ENCODE results near the gene NKAIN4.
A peak's percentile ranks its signal among the peaks of the same experiment; 100 is the strongest.

NKAIN4 gene

DNA sequence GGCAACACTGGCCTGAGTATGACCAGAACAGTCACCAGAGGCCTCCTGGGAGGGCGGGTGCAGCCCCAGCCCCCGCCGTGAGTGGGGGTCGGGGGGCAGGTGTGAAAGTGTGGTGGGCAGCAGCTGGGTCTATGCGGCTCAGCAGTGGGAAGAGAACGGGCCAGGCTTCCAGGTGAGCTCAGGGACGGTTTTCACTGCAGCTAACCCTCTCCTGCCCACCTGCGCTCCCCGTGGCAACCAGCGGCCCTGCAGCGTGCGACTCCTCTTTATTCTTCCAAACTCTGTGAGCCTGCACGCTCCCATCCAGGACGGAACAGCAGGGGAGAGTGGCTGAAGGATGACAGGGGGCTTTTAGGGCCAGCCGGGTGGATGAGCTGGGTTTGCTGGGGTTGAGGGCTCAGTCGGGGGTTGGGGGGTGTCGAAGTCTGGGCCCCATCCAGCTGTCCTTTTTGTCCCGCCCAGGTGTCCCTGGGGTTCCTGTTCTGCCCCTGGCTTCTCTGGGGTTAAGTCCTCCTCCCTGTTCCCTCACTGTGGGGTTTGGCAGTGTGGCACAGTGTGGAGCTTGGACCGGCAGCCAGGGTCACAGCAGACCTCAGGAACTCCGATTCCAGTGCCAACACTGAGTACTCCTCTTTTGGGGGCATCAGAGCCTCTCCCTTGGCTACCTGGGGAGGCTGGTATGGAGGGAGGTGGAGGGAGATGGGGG lies 19.4 kb downstream of the NKAIN4 start:
- TF ChIP-seq RAD21 (IDR thresholded peaks at IDR 0.05; ENCODE audit: low read depth): peak; percentile 39; the same call in 1 of the 2 replicates
- TF ChIP-seq, protein P1, sequence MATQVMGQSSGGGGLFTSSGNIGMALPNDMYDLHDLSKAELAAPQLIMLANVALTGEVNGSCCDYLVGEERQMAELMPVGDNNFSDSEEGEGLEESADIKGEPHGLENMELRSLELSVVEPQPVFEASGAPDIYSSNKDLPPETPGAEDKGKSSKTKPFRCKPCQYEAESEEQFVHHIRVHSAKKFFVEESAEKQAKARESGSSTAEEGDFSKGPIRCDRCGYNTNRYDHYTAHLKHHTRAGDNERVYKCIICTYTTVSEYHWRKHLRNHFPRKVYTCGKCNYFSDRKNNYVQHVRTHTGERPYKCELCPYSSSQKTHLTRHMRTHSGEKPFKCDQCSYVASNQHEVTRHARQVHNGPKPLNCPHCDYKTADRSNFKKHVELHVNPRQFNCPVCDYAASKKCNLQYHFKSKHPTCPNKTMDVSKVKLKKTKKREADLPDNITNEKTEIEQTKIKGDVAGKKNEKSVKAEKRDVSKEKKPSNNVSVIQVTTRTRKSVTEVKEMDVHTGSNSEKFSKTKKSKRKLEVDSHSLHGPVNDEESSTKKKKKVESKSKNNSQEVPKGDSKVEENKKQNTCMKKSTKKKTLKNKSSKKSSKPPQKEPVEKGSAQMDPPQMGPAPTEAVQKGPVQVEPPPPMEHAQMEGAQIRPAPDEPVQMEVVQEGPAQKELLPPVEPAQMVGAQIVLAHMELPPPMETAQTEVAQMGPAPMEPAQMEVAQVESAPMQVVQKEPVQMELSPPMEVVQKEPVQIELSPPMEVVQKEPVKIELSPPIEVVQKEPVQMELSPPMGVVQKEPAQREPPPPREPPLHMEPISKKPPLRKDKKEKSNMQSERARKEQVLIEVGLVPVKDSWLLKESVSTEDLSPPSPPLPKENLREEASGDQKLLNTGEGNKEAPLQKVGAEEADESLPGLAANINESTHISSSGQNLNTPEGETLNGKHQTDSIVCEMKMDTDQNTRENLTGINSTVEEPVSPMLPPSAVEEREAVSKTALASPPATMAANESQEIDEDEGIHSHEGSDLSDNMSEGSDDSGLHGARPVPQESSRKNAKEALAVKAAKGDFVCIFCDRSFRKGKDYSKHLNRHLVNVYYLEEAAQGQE (IDR thresholded peaks at IDR 0.05; ENCODE audit: low read depth): no peak

DNA sequence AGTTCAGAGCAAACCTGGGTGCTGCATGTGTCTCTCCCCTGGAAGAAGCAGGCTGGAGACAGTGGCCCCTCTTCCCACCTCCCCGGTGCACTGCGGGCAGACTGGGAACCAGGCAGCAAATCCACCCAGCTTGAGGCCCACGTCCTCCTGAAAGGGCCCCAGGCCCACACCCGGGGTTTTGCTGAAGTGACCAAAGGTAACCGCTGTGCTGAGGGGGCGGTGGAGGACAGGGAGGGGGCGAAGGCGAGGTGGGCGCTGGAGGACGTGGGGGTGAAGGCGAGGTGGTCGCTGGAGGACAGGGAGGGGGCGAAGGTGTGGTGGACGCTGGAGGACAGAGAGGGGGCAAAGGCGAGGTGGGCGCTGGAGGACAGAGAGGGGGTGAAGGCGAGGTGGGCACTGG lies 20.3 kb downstream of the NKAIN4 start:
- TF ChIP-seq TAF1 (IDR thresholded peaks at IDR 0.05; ENCODE audit: low read depth) (no peak), CEBPB (IDR thresholded peaks at IDR 0.05) (no peak), ZBTB7A (IDR thresholded peaks at IDR 0.05; ENCODE audit: low read depth) (no peak), TCF12 (IDR thresholded peaks at IDR 0.05; ENCODE audit: low read depth) (no peak), CREB1 (IDR thresholded peaks at IDR 0.05; ENCODE audit: low read depth) (no peak), TEAD4 (IDR thresholded peaks at IDR 0.05) (no peak), YY1 (IDR thresholded peaks at IDR 0.05; ENCODE audit: low read depth) (no peak), NFIC (IDR thresholded peaks at IDR 0.05) (no peak), EP300 (IDR thresholded peaks at IDR 0.05; ENCODE audit: borderline replicate concordance) (no peak), EGR1 (IDR thresholded peaks at IDR 0.05) (no peak), FOXM1 (IDR thresholded peaks at IDR 0.05; ENCODE audit: borderline replicate concordance, low read depth) (no peak), RAD21 (IDR thresholded peaks at IDR 0.05; ENCODE audit: low read depth) (no peak)
- TF ChIP-seq, protein P2, sequence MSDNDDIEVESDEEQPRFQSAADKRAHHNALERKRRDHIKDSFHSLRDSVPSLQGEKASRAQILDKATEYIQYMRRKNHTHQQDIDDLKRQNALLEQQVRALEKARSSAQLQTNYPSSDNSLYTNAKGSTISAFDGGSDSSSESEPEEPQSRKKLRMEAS (IDR thresholded peaks at IDR 0.05): no peak
- TF ChIP-seq, protein P3, sequence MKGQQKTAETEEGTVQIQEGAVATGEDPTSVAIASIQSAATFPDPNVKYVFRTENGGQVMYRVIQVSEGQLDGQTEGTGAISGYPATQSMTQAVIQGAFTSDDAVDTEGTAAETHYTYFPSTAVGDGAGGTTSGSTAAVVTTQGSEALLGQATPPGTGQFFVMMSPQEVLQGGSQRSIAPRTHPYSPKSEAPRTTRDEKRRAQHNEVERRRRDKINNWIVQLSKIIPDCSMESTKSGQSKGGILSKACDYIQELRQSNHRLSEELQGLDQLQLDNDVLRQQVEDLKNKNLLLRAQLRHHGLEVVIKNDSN (IDR thresholded peaks at IDR 0.05): no peak
- TF ChIP-seq, protein P1 (IDR thresholded peaks at IDR 0.05; ENCODE audit: low read depth): no peak

DNA sequence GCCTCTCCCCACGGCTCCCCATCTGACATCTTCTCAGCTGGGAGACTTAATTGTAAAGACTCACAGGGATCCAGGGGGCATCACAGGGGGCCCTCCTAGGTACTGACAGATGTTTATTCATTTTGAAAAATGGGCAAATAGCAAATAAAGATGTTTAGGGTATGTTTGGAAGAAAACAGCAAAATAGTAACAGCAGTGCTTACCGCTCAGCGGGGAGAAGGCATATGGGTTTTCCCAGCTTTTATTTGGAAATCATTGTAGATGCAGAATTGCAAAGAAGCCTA lies 21.3 kb downstream of the NKAIN4 start:
- no peak for TF ChIP-seq CEBPB (IDR thresholded peaks at IDR 0.05)
- TF ChIP-seq NFIC (IDR thresholded peaks at IDR 0.05): no peak
- TF ChIP-seq, protein P2 (IDR thresholded peaks at IDR 0.05): no peak
- no peak for TF ChIP-seq TAF1 (IDR thresholded peaks at IDR 0.05; ENCODE audit: low read depth)
- no peak for TF ChIP-seq CREB1 (IDR thresholded peaks at IDR 0.05; ENCODE audit: low read depth)
- TF ChIP-seq, protein P3 (IDR thresholded peaks at IDR 0.05): no peak
- no peak for TF ChIP-seq TEAD4 (IDR thresholded peaks at IDR 0.05)
- no peak for TF ChIP-seq YY1 (IDR thresholded peaks at IDR 0.05; ENCODE audit: low read depth)
- TF ChIP-seq, protein P1 (IDR thresholded peaks at IDR 0.05; ENCODE audit: low read depth): no peak
- no peak for TF ChIP-seq RAD21 (IDR thresholded peaks at IDR 0.05; ENCODE audit: low read depth)
- TF ChIP-seq TCF12 (IDR thresholded peaks at IDR 0.05; ENCODE audit: low read depth): no peak
- TF ChIP-seq FOXM1 (IDR thresholded peaks at IDR 0.05; ENCODE audit: borderline replicate concordance, low read depth): no peak
- no peak for TF ChIP-seq EP300 (IDR thresholded peaks at IDR 0.05; ENCODE audit: borderline replicate concordance)
- no peak for TF ChIP-seq ZBTB7A (IDR thresholded peaks at IDR 0.05; ENCODE audit: low read depth)
- TF ChIP-seq EGR1 (IDR thresholded peaks at IDR 0.05): no peak

DNA sequence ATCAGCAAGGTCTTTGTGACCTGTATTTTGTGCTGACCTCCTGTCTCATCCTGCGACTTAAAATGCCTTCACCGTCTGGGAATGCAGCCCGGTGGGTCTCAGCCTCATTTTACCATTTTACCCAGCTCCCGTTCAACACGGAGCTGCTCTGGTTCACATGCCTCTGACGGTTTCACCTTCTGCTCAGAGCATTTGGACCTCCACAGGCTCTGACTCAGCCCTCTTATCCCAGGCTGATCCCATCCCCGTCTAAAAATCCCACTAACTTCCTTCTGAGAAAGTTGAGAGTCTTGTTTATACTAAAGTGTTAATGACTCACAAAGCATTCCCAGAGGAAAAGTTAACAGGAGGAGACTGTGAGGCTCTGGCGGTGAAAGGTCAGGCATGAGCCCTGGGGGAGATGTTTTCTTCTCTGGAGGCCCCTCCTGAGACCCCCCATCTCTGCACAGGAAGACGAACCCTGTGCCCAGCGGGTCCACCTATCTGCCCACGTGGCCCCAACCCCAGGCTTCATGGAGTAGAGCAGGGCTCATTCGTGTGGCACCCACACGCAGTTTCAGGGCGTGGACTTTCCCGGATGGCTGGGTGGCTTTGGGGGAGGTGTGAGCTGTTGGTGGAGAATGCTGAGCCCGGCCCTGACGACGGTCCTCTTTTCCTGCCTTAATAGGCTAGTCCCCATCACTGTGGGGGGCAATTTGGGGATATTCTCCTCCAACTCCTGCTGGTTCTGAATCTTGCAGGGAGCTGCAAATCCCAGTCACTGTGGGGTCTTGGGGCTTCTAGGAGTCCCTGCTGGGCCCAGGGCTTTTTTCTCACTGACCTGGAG lies 21.8 kb downstream of the NKAIN4 start:
- TF ChIP-seq CEBPB (IDR thresholded peaks at IDR 0.05) (no peak), TAF1 (IDR thresholded peaks at IDR 0.05; ENCODE audit: low read depth) (no peak), CREB1 (IDR thresholded peaks at IDR 0.05; ENCODE audit: low read depth) (no peak), RAD21 (IDR thresholded peaks at IDR 0.05; ENCODE audit: low read depth) (no peak), YY1 (IDR thresholded peaks at IDR 0.05; ENCODE audit: low read depth) (no peak)
- TF ChIP-seq, protein P1 (IDR thresholded peaks at IDR 0.05; ENCODE audit: low read depth): no peak
